NCI-H1436 (cell line): ENCODE data around the gene TRAF5.
A peak's percentile ranks its signal among the peaks of the same experiment; 100 is the strongest.
"Not testable (repeated sequence)": the region's sequence is repeated elsewhere in the genome, so short reads cannot be mapped to it uniquely, and the experiment has no call there.

ENCODE experiments used
- DNase-seq: peaks from one replicate; lab custom pipeline; 2025; lab: John Stamatoyannopoulos, UW

TRAF5 gene

GRCh38 chr1:211377539-211378450, 51.2 kb downstream of the TRAF5 start:
- no peak for DNase-seq

DNA sequence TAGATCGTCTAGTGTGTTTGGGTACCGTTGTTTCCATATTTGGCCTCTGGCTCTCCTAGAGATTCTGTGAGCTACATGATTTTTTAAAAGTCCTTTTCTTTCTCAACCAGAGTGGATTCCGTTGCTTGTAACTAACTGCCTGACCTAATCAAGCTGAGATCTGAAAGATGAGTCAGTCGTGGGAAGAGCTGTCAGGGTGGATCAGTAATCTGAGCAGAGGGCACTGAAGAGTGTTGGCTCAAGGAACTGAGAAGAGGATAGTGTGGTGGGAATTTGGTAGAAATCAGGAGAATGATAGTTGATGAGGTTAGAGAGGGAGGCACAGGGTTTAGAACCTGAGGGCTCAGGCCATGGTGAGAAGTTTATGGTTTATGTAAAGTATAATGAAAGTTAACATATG, 52.2 kb downstream of the TRAF5 start:
- no peak for DNase-seq

DNA sequence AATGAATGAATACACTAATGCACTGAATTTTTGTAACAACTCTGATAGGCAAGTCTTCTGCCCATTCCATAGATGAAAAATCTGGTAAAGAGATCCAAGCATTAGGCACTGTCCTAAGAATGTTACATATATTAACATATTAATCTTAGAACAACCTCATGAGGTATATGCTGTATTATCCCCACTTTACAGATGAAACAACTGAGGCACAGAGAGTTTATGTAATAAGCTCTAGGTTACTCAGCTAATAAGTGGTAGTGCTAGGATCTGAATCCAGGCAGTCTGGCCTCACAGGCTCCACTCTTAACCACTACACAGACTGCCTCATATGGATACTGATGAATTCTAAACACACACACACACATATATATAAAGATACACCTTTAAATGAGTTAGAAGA, 52.8 kb downstream of the TRAF5 start:
- no peak for DNase-seq

DNA sequence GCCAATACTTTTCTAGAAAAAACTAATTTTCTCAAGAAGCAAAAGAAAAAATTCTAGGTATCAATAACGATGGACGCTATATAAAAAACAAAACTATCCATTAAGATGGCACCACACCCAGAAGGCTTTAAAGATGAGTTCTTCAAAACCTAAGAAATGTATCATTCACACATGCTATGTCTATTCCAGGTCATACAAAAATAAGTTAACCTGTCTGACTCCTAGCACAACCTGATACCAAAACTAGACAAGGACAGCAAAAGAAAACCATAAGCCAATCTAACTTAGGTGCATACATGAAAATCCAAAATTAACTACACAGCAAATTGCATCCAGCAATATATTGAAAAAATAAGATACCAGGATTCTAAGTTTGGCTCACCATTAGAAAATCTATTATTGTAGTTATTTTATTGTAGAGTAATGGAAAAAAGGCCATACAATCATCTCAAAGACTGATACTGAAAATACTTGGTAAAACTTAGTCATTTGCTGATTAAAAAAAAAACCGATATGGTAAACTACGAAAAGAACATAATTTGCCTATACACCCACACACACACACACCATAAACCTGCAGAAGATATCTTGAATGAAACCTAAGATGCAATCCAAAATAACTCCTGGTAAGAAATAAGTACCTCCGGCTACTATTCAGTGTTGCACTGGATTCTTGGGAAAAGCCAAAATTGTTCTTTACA, 55.0 kb downstream of the TRAF5 start:
- DNase-seq = no peak

- no peak for DNase-seq
Observed at GRCh38 chr1:211382182-211382713, 55.6 kb downstream of the TRAF5 start.

DNA sequence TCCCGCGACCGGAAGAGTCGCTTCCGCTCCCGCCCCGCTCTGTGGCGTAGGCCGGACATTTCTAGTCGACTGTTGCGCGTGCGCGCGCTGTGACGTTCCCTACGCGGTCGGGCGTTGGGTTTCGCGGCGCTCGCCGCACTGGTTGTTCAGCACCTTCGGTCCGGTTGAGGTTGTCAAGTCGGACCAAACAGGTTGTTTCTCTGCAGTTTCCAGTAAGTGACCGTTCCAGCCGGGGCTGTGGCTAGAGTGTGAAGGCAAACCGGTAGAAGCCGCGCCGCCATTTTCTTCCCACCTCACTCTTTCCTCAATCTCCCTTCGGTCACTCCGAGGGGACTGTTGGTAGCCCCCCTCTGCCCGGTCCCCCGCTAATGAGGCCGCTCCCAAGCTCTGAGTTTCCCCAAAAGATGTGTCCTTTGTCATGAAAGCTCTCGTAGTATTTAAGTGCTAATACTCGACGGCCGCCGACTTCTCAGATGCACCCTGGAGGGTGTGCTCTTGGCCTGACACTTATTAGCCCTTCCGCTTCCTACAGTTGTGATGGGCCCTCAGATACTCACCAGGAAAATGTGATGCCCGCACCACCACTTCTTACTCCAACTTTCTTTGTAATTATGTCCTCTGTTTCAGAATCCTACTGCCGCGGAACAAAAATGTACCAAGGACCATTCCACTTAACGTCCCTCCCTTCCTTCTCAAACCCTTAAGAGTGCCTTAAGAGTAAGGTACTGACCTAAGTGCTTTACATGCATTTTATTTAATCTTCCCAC, 56.3 kb downstream of the TRAF5 start:
- peak; percentile 93 for DNase-seq

DNA sequence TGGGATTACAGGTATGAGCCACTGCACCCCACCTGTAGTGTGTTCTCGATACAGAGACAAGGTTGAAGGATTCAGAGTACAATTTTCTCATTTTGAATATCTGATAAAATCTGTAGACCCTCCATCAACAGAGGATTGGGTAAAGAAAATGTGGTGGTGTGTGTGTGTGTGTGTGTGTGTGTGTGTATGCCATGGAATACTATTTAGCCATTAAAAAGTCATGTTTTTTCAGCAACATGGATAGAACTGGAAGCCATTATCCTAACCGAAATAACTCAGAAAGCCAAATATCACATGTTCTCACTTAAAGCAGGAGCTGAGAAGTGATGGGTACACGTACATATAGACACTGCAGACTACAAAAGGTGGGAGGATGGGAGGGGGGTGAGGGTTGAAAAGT, 57.9 kb downstream of the TRAF5 start:
- no peak for DNase-seq

DNA sequence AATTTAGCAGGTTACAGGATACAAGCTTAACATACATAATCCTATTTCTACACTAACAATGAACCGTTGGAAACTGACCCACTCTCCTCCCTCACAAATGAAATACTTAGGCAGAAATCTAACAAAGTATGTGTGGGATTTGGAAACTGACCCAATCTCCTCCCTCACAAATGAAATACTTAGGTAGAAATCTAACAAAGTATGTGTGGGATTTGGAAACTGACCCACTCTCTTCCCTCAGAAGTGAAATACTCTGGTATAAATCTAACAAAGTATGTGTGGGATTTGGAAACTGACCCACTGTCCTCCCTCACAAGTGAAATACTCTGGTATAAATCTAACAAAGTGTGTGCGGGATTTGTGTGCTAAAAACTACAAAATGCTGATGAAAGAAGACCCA, 60.3 kb downstream of the TRAF5 start:
- DNase-seq = no peak

GRCh38 chr1:211390829-211391228, 64.2 kb downstream of the TRAF5 start:
- not testable (repeated sequence) for DNase-seq

- DNase-seq = no peak
Observed at GRCh38 chr1:211393203-211393602, 66.6 kb downstream of the TRAF5 start.

DNA sequence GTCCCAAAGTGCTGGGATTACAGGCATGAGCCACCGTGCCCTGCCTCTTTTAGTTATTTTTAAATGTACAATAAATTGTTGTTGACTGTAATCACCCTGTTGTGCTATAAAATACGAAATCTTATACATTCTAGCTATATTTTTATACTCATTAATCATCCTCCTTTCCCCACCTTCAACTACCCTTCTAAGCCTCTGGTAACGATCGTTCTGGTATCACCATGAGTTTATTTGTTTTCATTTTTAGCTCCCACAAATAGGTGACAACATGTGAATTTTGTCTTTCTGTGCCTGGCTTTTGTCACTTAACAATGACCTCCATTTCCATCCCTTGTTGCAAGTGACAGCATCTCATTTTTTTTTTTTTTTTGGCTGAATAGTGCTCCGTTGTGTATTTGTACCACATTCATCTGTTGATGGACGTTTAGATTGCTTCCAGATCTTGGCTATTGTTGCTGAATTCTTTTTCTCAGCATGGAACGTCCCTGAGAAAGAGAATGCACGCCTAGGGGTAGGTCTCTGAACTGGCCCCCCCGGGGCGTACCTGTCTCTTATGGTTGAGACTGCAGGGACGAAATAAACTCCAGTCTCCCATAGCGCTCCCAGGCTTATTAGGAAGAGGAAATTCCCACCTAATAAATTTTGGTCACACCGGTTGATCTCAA, 71.8 kb downstream of the TRAF5 start:
- DNase-seq = not testable (repeated sequence)

DNA sequence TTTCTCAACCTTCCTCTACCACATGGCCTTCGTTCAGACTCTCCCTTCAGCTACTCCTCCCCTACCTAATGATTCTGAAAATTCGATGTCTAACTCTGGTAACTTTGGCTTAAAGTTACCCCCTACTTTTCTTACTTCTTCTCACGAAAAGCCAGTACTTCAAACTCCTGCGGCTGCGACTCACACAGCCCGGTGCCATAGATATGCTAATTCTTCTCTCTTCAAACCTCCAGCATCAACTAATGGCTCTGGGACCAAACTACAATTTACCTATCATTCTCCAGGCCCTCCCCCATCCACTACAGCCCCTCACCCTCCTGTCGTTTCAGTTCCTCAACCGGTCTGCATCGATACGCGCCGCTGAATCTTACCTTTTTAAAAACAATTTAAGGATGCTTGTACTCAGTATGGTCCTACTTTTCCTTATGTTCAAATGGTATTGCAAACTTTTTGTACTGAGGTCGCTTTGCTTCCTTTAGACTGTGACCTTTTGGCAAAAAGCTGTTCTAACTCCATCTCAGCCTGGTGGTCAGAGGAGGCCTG, 73.3 kb downstream of the TRAF5 start:
- DNase-seq = not testable (repeated sequence)

GRCh38 chr1:211401751-211402150, 75.1 kb downstream of the TRAF5 start:
- not testable (repeated sequence) for DNase-seq

DNA sequence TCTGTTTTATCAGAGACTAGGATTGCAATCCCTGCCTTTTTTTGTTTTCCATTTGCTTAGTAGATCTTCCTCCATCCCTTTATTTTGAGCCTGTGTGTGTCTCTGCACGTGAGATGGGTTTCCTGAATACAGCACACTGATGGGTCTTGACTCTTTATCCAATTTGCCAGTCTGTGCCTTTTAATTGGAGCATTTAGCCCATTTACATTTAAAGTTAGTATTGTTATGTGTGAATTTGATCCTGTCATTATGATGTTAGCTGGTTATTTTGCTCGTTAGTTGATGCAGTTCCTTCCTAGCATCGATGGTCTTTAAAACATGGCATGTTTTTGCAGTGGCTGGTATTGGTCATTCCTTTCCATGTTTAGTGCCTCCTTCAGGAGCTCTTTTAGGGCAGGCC, 79.5 kb downstream of the TRAF5 start:
- not testable (repeated sequence) for DNase-seq

GRCh38 chr1:211407749-211408148, 81.1 kb downstream of the TRAF5 start:
- DNase-seq = not testable (repeated sequence)

DNA sequence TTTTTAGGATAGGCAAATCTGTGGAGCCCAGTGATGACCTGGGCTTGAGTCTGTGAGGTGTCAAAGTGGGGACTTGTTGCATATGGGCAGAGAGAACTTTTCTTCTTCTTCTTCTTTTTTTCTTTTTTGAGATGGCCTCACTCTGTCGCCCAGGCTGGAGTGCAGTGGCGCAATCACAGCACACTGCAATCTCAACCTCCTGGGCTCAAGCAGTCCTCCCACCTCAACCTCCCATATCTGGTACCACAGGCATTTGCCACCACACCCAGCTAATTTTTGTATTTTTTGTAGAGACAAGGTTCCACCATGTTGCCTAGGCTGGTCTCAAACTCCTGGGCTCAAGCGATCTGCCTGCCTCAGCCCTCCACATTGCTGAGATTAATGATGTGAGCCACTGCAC, 85.0 kb downstream of the TRAF5 start:
- DNase-seq = no peak

- no peak for DNase-seq
Observed at GRCh38 chr1:211415700-211416099, 89.1 kb downstream of the TRAF5 start.

- not testable (repeated sequence) for DNase-seq
Observed at GRCh38 chr1:211416246-211416627, 89.6 kb downstream of the TRAF5 start.

DNA sequence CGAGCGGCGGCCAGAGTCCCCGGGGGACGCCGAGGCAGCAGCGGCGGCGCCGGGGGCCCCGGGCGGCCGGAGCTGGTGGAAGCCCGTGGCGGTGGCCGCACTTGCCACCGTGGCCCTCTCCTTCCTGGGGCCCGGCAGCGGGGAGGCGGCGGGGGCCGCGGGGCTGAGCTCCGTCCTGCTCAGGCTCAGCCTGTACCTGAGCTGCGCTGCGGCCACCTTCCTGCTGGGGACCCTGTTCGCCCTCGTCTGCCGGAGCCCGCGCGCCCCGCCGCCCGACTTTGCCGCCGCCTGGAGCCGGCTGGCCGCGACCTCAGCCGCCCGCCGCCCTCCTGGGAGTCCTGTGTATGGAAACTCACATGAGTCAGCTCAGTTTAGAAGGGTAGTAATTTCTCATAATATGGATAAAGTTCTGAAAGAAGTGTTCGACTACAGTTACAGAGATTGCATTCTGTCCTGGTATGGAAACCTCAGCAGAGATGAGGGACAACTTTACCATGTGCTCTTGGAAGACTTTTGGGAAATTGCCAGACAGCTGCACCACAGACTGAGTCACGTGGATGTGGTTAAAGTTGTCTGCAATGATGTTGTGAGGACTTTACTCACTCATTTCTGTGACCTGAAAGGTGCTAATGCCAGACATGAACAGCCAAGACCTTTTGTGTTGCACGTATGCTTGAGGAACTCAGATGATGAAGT, 90.1 kb downstream of the TRAF5 start:
- DNase-seq = not testable (repeated sequence)

- no peak for DNase-seq
Observed at GRCh38 chr1:211420389-211420788, 93.8 kb downstream of the TRAF5 start.
